Mammary epithelial cell (primary cell): Measurements from ENCODE around the gene MMP2.

ENCODE experiments used
- CTCF ChIP-seq, 2 donors: IDR thresholded peaks in 1 of 2; conservative IDR thresholded peaks in 1 of 2; 2 replicates each; pipeline ENCODE4 v1.5.1; 2011 to 2012; ENCODE audit warnings: inconsistent platforms in 2 of 2, low read length in 2 of 2, mild to moderate bottlenecking in 2 of 2, control low read depth in 1 of 2, low read depth in 1 of 2; ENCODE audit not compliant: insufficient read depth in 1 of 2; ENCODE audit errors: extremely low read depth in 1 of 2
- EZH2 ChIP-seq: IDR thresholded peaks from 2 replicates; pipeline ENCODE4 v1.6.1; 2012; ENCODE audit warnings: low read length, inconsistent platforms, borderline replicate concordance

- TF ChIP-seq CTCF (conservative IDR thresholded peaks at IDR 0.05 in 1 of 2, IDR thresholded peaks at IDR 0.05 in 1 of 2; ENCODE audit: extremely low read depth in 1 of 2, insufficient read depth in 1 of 2, low read depth in 1 of 2, low read length in 2 of 2) = no peak
- no peak for TF ChIP-seq EZH2
Measured at GRCh38 chr16:55540221-55540620, 61.2 kb downstream of the MMP2 start.
